ENCODE data around the gene DYRK3. TPM values are rescaled to one million over a fixed set of nuclear protein-coding genes. Genes with fewer than 3 reads are reported as not detected.

DYRK3 gene
- total and polyA plus RNA-seq, 9 of the 15 experiments (the other 6 are each of a cell fraction or from before 2014, with no cell fraction given): 4.5 to 33.7 (median 25.7) TPM

- CTCF ChIA-PET (ENCODE audit: low intra/inter-chr PET ratio): interaction anchor here (1.3 kb wide), 1 partner anchor 60 kb away, joined by 3 read pairs; no protein-coding TSS in a partner anchor
- no peaks in the 10 kb centered on the region for H3K79me2 ChIP-seq (ENCODE audit: control insufficient read depth, insufficient read depth, low read length)
- no peak overlapping the region for H2AFZ ChIP-seq (ENCODE audit: low read depth, low read length)
- BruUV-seq (replicated peaks): no TSS peak
- H3K27ac ChIP-seq (ENCODE audit: extremely low read depth, low read depth, low read length): no peak overlapping the region
- in situ Hi-C loops (cut with MboI): loop anchor here (25.0 kb wide), 2 partner anchors 307 to 907 kb away; partner anchors contain the start of gene FCMR
- H3K9me3 ChIP-seq (replicated peaks; ENCODE audit: control insufficient read depth, insufficient read depth, low read depth, low read length): no peaks in the 10 kb centered on the region
- H3K36me3 ChIP-seq (ENCODE audit: control insufficient read depth, insufficient read depth, low read length): peaks cover 87% of the 10 kb centered on the region
- no peaks in the 10 kb centered on the region for H3K4me1 ChIP-seq (replicated peaks in 1 of 2; ENCODE audit: control insufficient read depth in 2 of 2, insufficient read depth in 2 of 2, low read length in 2 of 2)
- no peak overlapping the region for H3K4me2 ChIP-seq (ENCODE audit: insufficient read depth, low read length)
- H3K9ac ChIP-seq (ENCODE audit: insufficient read depth in 1 of 2, low read depth in 2 of 2, low read length in 2 of 2): no peak overlapping the region
- intact Hi-C loops (cut with micrococcal nuclease): loop anchor here (5.0 kb wide), 2 partner anchors 202 to 377 kb away; no protein-coding TSS in a partner anchor
- WGBS (ENCODE audit: insufficient coverage, low coverage, missing lambda C conversion rate): 93% methylated on average over 5 of the region's 5 CpGs
- no peak overlapping the region for H3K4me3 ChIP-seq
- POLR2A ChIA-PET: no interaction called here
- H3K27me3 ChIP-seq (ENCODE audit: control insufficient read depth in 2 of 2, insufficient read depth in 2 of 2, low read length in 2 of 2): no peaks in the 10 kb centered on the region
- H4K20me1 ChIP-seq (replicated peaks; ENCODE audit: control insufficient read depth, insufficient read depth, low read length): no peaks in the 10 kb centered on the region
- no peaks in the 10 kb centered on the region for H3K9me1 ChIP-seq (ENCODE audit: control insufficient read depth, insufficient read depth, low read length)
- ATAC-seq (no peak), DNase-seq (ENCODE audit: extremely low read depth in 1 of 4, low spot score in 3 of 4) (no peak), FAIRE-seq (no peak)
- TF ChIP-seq KLF16 (IDR thresholded peaks at IDR 0.05) (no peak), ZNF707 (CRISPR knock-in tag; conservative IDR thresholded peaks at IDR 0.05) (no peak), TFE3 (CRISPR knock-in tag; IDR thresholded peaks at IDR 0.05) (peak; percentile 67)
Measured at GRCh38 chr1:206604861-206605260, 30.5 kb upstream of the DYRK3 start.

DNA sequence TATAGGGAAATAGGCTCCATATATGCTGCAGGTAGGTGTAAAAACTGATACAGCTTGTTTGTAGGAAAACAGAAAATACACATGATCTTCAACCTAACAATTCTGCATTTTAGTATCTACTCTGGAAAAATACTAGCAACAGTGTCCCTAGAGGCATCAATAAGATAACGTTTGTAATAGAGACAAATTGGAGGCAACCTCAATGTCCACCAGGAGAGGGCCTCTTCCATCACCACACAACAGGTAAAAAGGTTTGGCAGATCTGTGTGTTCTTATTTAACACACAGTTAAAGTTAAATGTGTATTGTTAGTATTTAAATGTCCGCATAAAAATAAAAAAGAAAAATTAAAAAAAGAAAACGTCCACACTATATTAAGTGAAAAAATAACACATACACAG lies 28.5 kb upstream of the DYRK3 start:
- ATAC-seq (peak; percentile 91), FAIRE-seq (peak; percentile 76), DNase-seq (ENCODE audit: extremely low read depth in 1 of 4, low spot score in 3 of 4) (peak; percentile 53 to 81 (median 70))
- H3K4me1 ChIP-seq (replicated peaks in 1 of 2; ENCODE audit: control insufficient read depth in 2 of 2, insufficient read depth in 2 of 2, low read length in 2 of 2): peaks cover 0 to 7% of the 10 kb centered on the region in 2 experiments; a peak in 2 of 5 replicates
- POLR2A ChIA-PET: no interaction called here
- H4K20me1 ChIP-seq (replicated peaks; ENCODE audit: control insufficient read depth, insufficient read depth, low read length): no peaks in the 10 kb centered on the region
- no peak overlapping the region for H3K9ac ChIP-seq (ENCODE audit: insufficient read depth in 1 of 2, low read depth in 2 of 2, low read length in 2 of 2)
- CTCF ChIA-PET (ENCODE audit: low intra/inter-chr PET ratio): interaction anchor here (0.6 to 4.4 kb wide), 5 partner anchors 57 to 892 kb away, joined by 3 to 43 read pairs (median 10); no protein-coding TSS in a partner anchor
- H2AFZ ChIP-seq (ENCODE audit: low read depth, low read length): no peak overlapping the region
- no TSS peak for BruUV-seq (replicated peaks)
- no peak overlapping the region for H3K4me2 ChIP-seq (ENCODE audit: insufficient read depth, low read length)
- H3K9me1 ChIP-seq (ENCODE audit: control insufficient read depth, insufficient read depth, low read length): no peaks in the 10 kb centered on the region
- H3K27ac ChIP-seq (ENCODE audit: extremely low read depth, low read depth, low read length): no peak overlapping the region
- H3K4me3 ChIP-seq: no peak overlapping the region
- H3K36me3 ChIP-seq (ENCODE audit: control insufficient read depth, insufficient read depth, low read length): peaks cover 83% of the 10 kb centered on the region
- in situ Hi-C loops (cut with MboI) (loop anchor here (25.0 kb wide), 2 partner anchors 305 to 905 kb away; partner anchors contain the start of gene FCMR), intact Hi-C loops (cut with micrococcal nuclease) (loop anchor here (5.0 kb wide), 2 partner anchors 200 to 375 kb away; no protein-coding TSS in a partner anchor)
- H3K9me3 ChIP-seq (replicated peaks; ENCODE audit: control insufficient read depth, insufficient read depth, low read depth, low read length): no peaks in the 10 kb centered on the region
- H3K27me3 ChIP-seq (ENCODE audit: control insufficient read depth in 2 of 2, insufficient read depth in 2 of 2, low read length in 2 of 2): no peaks in the 10 kb centered on the region
- peaks cover 12% of the 10 kb centered on the region for H3K79me2 ChIP-seq (ENCODE audit: control insufficient read depth, insufficient read depth, low read length)
- 32% methylated on average over 3 of the region's 3 CpGs for WGBS (ENCODE audit: insufficient coverage, low coverage, missing lambda C conversion rate)
- no peak for TF ChIP-seq ZNF655 (CRISPR knock-in tag; IDR thresholded peaks at IDR 0.05)
- no peak for TF ChIP-seq AFF4 (CRISPR knock-in tag; IDR thresholded peaks at IDR 0.05)
- TF ChIP-seq CGGBP1 (CRISPR knock-in tag; IDR thresholded peaks at IDR 0.05): no peak
- TF ChIP-seq SMC3 (conservative IDR thresholded peaks at IDR 0.05; ENCODE audit: insufficient read depth, low read depth, low read length): 0 out of 2 replicates have a peak, but pooled peaks have one; percentile 52
